ENCODE data around the gene URB2. TPM values are rescaled to one million over a fixed set of nuclear protein-coding genes. Genes with fewer than 3 reads are reported as not detected.

URB2 gene
- total RNA-seq: 10 to 100 TPM; 18.6 to 20.3 TPM
- polyA plus RNA-seq (2013, experiment 1 of 2): 10.0 TPM
- polyA plus RNA-seq (2013, experiment 2 of 2): 8.4 TPM
- long read RNA-seq, experiment 1, full-length matches to known transcripts: 5 of 13 reads
- long read RNA-seq, experiment 1, partial matches to known transcripts: 5 of 13 reads
- long read RNA-seq, experiment 1, other reads (novel, unspliced or antisense): 3 of 13 reads
- long read RNA-seq, experiment 2, full-length matches to known transcripts: 20 of 30 reads
- long read RNA-seq, experiment 2, partial matches to known transcripts: 7 of 30 reads
- long read RNA-seq, experiment 2, other reads (novel, unspliced or antisense): 3 of 30 reads
- long read RNA-seq, experiment 3, full-length matches to known transcripts: 43 of 55 reads
- long read RNA-seq, experiment 3, partial matches to known transcripts: 4 of 55 reads
- long read RNA-seq, experiment 3, other reads (novel, unspliced or antisense): 8 of 55 reads
- long read RNA-seq, experiment 4: 0 reads

- peak within 1 kb of the TSS; percentile 66 for H3K27ac ChIP-seq (ENCODE audit: low read depth, low read length)
- H3K36me3 ChIP-seq (ENCODE audit: control insufficient read depth, insufficient read depth, low read length): peaks cover 8% of the 10 kb centered on the region
- peak within 1 kb of the TSS; percentile 61 for H3K9ac ChIP-seq (ENCODE audit: extremely low read depth, low read length, poor library complexity, severe bottlenecking)
- Mint-ChIP-seq H3K27ac (peak within 1 kb of the TSS; percentile 92), H3K36me3 (ENCODE audit: low read depth) (peaks cover 13% of the 10 kb centered on the region), H3K27me3 (ENCODE audit: insufficient read depth) (no peaks in the 10 kb centered on the region), H3K9me3 (no peaks in the 10 kb centered on the region), H3K4me1 (peaks cover 25% of the 10 kb centered on the region), H3K4me3 (peak within 1 kb of the TSS; percentile 94)
- TF ChIP-seq CTCF (conservative IDR thresholded peaks at IDR 0.05): peak; percentile 22
- peak; percentile 95 for DNase-seq
- WGBS, 2 experiments (ENCODE audit: insufficient coverage in 1 of 2, insufficient read length in 1 of 2): 0% methylated on average over 17 to 97 of the region's 97 CpGs
- H3K4me1 ChIP-seq (ENCODE audit: control insufficient read depth, insufficient read depth, low read length): peaks cover 7% of the 10 kb centered on the region
- no peaks in the 10 kb centered on the region for H3K27me3 ChIP-seq (ENCODE audit: control insufficient read depth, insufficient read depth, low read length, poor library complexity, severe bottlenecking)
- peak within 1 kb of the TSS; percentile 97 for H3K4me3 ChIP-seq (ENCODE audit: low read length)
- no peaks in the 10 kb centered on the region for H3K9me3 ChIP-seq (ENCODE audit: control insufficient read depth, low read length)
Measured at GRCh38 chr1:229625915-229626831, at the start of gene URB2, which contains the start of gene TAF5L. Gene URB2, plus strand, starts transcription at chr1:229626247. Its CDS starts 1,387 bp downstream, at chr1:229627634. Gene TAF5L, minus strand, starts transcription at chr1:229626122. Its CDS starts 11,640 bp downstream, at chr1:229614482.

DNA sequence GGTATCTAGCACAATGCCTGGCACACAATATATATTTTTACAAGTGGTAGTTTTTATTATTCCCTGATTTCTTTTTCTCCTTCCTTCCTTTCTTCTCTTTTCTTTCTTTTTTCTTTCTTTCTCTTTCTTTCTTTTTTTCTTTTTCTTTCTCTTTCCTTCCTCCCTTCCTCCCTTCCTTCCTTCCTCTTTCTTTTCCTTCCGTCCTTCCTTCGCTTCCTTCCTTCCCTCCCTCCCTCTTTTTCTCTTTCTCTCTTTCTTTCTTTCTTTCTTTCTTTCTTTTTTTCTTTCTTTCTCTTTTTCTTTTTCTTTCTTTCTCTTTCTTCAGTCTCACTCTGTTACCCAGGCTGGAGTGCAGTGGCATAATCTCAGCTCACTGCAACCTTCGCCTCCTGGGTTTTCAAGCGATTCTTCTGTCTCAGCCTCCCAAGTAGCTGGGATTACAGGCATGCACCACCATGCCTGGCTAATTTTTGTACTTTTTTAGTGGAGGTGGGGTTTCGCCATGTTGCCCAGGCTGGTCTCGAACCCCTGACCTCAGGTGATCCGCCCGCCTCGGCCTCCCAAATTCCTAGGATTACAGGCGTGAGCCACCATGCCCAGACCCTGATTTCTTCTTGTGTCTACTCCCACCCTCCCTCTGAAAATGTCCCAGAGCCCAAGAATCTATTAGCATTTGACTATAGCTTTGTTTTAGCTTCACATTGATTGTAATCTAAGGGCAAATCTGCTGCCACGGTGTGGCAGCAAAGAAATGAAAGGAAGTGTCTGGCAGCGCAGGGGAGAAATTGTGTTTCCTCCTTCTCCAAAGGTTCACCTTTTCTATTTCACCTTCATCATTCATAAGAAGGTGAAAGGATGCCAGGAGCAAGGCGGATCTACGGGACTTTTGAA, 47.6 kb upstream of the URB2 start:
- Histone ChIP-seq H3K27me3 (ENCODE audit: control insufficient read depth, insufficient read depth, low read length, poor library complexity, severe bottlenecking) (no peaks in the 10 kb centered on the region), H3K4me1 (ENCODE audit: control insufficient read depth, insufficient read depth, low read length) (no peaks in the 10 kb centered on the region), H3K36me3 (ENCODE audit: control insufficient read depth, insufficient read depth, low read length) (no peaks in the 10 kb centered on the region), H3K9me3 (ENCODE audit: control insufficient read depth, low read length) (no peaks in the 10 kb centered on the region), H3K4me3 (ENCODE audit: low read length) (no peak overlapping the region), H3K27ac (ENCODE audit: low read depth, low read length) (peak overlapping the region; percentile 60), H3K9ac (ENCODE audit: extremely low read depth, low read length, poor library complexity, severe bottlenecking) (no peak overlapping the region)
- no peaks in the 10 kb centered on the region for H3K9me3 Mint-ChIP-seq
- H3K27me3 Mint-ChIP-seq (ENCODE audit: insufficient read depth): no peaks in the 10 kb centered on the region
- no peak for DNase-seq
- H3K4me3 Mint-ChIP-seq: no peak overlapping the region
- no peaks in the 10 kb centered on the region for H3K36me3 Mint-ChIP-seq (ENCODE audit: low read depth)
- TF ChIP-seq CTCF (conservative IDR thresholded peaks at IDR 0.05): no peak
- peak overlapping the region; percentile 14 for H3K27ac Mint-ChIP-seq
- peaks cover 9% of the 10 kb centered on the region for H3K4me1 Mint-ChIP-seq
- 88 to 91% methylated on average over 11 to 13 of the region's 14 CpGs for WGBS, 2 experiments (ENCODE audit: insufficient coverage in 1 of 2, insufficient read length in 1 of 2)

Data from endodermal cell (in vitro differentiated cells).